ENCODE measurements around the gene MLKL.

MLKL gene

DNA sequence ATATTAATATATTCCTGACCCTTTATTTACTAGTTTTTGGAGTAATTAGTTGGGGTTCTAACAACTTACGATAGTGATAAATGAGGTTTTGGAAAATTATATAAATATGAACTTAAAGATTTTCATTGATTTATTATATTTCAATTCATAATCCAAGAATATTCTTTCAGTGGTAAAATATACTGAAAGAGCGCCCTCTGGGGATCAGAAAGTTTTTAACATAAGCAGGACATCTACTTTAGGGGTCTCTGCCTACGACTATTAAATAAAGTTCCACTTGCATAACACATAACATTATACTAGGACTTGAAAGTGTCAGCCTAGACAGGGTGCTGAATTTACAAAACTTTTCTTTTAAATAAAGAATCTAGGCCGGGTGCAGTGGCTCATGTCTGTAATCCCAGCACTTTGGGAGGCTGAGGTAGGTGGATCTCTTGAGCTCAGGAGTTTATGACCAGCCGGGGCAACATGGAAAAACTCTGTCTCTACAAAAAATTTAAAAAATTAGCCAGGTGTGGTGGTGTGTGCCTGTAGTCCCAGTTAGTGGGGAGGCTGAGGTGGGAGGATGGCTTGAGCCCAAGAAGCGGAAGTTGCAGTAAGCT, 49.6 kb downstream of the MLKL start:
- peak; percentile 18 for DNase-seq (ENCODE audit: low read depth)

DNA sequence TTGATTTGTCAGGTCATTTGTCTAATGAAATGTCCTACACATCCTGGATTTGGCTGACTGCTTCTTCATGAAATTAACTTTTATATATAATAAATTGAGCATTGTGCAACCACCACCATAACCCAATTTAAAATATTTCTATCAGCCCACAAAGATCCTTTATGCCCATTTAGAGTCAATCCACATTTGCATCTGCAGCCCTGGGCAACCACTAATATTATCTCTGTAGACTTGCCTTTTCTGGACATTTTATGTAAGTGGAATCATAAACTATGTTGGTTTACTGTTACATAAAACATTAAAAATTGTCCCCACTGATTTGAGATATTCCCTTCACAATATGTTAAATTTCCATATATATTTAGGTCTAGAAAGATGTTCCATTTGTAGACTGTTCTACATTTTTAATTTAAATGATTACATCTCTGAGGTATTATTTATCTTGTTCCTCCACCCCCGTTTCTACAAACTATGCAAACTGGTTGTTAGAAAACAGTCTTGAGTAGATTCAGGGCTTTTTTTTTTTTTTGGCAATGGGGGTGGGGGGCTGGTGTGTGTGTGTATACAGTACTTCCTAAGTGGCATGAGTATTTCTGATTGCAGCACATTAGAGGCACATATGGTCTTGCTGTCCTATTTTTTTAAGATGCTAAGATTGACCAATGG, 50.7 kb downstream of the MLKL start:
- DNase-seq (ENCODE audit: low read depth): peak; percentile 21

DNA sequence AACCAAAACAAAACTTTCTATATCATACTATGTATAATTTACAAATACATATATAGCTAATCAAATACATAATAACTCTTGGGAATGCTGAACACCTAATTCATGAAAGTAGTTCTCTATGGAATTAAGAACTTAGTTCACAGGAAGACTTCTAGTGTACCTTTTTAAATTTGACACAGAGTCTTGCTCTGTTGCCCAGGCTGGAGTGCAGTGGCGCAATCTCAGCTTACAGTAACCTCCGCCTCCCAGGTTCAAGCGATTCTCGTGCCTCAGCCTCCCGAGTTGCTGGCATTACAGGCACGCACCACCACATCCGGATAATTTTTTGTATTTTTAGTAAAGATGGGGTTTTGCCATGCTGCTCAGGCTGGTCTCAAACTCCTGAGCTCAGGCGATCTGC, 58.7 kb downstream of the MLKL start:
- DNase-seq (ENCODE audit: low read depth): no peak

DNA sequence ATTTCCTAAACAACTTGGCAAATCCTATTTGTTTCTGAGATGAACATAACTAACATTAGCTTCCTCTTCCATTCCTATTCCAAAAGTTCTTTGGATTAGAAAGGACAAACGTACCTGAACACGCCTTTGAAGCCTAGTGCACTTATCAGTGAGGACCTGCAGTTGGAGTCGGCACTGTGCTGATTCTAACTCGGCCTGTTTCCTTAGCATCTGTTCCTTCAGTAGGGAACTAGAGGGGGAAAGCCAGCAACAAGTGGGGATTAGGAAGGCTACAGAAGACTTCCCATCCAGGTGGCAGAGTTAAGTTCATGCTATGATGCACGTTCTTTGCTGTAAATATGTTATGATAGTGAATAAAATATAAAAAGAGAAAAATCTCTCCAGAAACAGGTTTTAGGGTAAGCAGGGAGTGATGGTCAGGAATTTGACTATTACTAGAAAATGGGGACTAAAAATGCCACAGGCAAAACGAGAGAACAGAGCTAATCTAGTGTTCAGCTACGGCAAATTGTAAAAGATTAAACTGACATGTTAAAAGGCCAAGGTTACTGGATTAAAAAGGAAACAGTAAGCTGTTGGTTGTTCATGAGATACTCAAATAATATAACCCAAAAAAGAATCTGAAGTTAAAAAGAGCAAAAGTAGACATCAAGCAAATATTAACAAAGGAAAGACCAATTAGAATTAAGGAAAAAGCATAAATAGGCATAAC, 62.8 kb downstream of the MLKL start:
- DNase-seq (ENCODE audit: low read depth): no peak

DNA sequence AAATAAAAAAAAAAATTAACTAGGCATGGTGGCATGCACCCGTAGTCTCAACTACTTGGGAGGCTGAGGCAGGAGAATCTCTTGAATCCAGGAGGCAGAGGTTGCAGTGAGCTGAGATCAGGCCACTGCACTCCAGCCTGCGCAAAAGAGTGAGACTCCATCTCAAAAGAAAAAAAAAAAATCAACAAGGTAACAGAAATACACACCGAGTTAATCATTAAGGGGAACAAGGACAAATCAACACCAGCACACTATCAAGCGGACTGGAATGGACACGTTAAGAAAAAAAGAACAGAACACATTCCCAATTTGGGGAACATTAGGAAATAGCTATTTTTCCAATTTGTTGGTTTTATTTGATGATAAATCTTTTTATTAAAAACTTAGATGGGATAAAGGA, 65.4 kb downstream of the MLKL start:
- no peak for DNase-seq (ENCODE audit: low read depth)

DNA sequence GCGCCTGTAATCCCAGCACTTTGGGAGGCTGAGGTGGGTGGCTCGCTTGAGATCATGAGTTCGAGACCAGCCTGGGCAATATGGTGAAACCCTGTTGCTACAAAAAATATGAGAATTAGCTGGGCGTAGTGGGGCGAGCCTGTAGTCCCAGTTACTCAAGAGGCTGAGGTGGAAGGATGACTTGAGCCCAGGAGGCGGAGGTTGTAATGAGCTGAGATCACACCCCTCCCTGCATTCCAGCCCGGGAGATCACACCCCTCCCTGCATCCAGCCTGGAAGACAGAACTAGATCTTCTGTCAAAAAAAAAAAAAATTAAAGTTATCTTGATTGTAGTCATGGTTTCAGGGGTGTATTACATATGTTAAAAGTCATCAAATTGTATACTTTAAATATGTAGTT, 67.0 kb downstream of the MLKL start:
- DNase-seq (ENCODE audit: low read depth): no peak

DNA sequence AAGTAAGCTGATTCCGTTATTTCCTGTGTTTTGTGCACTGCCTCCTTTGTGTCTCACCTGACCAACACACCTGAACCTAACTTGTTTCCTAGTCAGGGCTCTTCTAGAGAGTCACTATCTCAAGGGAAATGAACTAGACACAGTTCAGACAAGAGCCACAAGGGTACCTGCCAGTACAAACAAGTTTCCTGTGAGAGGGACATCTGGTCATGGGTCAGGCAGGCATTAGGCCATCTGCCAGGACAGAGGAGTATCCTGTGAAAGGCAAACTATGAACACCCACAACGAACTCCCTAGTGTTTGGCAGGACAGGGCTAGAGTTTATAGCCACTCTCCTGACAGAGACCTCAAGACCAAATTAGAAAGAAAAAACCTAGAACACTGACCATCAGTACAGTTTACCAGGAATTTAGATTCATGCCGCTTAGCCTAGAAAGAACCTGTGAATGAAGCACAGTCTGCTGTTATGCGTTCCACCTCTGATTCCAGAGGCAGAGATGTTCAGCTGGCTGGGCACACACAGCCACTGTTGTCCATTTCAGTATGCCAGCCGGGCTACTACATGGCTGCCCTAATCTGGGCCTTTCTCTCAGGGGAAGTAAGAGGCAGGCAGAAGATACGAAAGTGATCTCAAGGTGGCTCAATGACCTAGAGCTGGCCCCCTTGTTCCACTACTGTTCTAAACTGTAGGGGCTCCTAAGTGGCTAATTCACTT, 73.0 kb downstream of the MLKL start:
- peak; percentile 51 for DNase-seq (ENCODE audit: low read depth)

DNA sequence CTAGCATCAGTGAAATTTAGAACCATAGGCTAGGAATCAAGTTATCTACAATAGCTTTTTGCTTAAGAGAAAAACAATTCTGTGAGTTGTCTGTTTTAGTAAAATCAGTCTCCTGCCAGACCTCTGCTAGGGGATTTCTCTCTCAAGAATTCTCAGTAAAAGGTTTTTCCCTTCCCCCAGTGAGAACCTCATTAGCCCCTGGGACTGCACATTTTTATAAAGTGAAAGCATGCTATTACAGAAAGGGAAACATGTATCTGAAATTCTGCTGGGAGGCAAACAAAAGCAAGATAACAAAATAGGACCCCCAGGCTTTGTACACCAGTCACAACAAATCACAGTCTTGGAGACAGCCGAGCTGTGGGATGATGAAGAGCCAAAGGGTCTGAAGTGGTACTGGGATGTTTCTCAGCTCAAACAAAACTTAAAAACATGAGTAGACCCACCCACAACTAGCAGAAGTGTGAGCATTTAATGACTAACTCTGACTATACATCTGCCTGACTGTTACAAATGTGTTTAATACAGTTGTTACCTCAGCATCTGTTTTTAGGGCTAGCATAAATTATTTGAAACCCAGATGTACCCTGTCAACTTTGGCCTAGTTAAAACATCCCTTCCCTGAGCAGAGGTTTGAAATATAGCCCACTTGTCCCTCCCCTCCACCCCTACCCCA, 73.8 kb downstream of the MLKL start:
- DNase-seq (ENCODE audit: low read depth): peak; percentile 13

DNA sequence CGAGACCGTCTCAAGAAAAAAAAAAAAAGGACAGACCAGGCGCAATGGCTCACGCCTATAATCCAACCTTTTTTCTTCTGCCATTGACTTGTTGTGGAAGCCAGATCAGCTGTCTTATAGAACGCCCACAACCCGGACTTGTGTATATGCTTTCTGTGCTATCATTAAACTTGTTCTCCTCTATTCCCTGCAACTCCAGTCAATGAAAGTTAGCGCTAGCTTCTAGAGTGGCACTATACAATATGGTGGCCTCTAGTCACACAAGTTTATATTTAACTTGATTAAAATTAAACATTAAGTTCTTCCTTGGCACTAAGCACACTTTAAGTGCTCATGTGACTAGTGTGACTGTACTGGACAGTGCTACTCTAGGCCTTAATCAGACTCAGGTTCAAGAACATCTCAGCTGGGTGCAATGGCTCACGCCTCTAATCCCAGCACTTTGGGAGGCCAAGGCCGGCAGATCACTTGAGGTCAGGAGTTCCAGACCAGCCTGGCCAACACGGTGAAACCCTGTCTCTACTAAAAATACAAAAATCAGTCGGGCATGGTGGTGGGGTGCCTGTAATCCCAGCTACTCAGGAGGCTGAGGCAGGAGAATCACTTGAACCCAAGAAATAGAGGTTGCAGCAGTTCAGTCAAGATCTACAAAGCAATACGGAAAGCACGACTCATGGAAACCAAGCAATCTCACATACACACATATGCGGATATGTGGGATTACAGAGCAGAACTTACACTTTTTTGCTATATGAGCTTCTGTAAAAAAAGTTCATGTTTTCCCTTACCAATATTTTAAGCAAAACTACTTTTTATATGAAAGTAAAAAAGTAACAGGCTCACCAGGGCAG, 74.9 kb downstream of the MLKL start:
- no peak for DNase-seq (ENCODE audit: low read depth)

DNA sequence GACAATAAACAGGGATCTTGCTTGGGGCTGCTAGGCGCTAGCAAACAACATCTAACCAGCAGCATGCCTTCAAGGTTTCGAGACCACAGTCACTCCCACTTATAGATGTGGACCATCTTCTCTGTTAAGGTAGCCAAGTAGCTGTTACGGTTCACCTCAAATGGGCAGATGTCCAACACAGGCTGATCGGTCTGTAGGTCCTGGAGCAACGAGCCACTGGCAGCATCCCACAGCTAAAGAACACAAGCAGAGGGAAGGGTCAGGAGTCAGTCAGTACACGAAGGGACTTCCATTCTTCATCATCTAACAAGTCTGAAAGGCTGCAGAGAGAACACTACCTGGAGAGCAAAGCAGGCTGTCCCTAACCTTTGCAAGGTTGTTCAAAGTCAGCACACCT, 76.8 kb downstream of the MLKL start:
- DNase-seq (ENCODE audit: low read depth): no peak

DNA sequence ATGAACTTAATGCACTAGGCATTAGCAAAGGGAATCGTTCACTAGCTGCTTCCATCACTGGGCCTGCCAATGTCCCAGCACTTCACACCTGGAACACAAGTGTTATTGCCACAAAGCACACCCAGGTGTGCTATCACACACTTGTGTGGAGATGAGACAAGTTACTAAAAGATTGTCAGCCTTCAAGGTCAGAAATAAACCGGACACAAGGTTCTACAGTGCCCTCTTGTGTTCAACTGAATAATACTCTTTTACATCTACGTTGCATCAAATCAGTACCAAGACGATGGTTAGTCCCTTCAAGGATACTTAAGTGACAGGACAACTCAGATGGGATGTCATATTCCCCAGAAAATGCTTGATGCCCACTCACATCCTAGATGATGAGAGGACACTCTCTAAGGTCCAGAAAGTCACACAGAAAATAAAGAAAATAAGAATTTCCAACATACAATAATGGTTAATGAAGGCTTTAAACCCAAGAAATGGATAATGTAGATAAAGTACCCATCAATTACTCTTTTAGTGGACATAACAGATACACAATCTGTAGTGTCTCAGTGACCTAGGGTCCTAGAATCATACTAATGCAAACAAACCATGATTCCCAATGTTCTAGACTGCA, 77.3 kb downstream of the MLKL start:
- DNase-seq (ENCODE audit: low read depth): peak; percentile 64

DNA sequence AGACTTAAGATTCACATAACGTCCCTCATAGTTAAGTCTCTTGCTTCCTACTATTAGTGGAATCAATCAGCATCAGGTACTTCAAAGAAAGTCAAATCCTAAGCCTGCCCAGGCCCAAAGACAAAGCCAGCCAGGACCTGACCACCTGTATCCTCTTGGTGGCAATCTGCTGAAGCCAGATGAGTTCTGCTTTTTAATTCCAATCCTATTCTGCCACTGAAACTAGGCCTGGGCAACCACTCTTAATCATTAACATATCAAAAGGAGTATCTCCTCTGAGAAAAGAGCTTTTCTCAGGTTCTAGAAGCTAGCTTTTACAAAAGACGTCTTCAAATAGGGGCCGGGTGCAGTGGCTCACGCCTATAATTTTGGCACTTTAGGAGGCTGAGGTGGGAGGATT, 78.7 kb downstream of the MLKL start:
- no peak for DNase-seq (ENCODE audit: low read depth)
